GM10266 (cell line): ENCODE data around the gene DDX10.
"Not testable (repeated sequence)": the region's sequence is repeated elsewhere in the genome, so short reads cannot be mapped to it uniquely, and the experiment has no call there.

Source experiments
- DNase-seq: peaks from one replicate; pipeline ENCODE4 v3.0.0; 2012; ENCODE audit errors: extremely low spot score
- TF ChIP-seq, protein P1 (sequence below): IDR thresholded peaks from 2 replicates; pipeline ENCODE4 v1.5.1; 2012; ENCODE audit warnings: mild to moderate bottlenecking, low read depth; ENCODE audit not compliant: control insufficient read depth, insufficient read depth; ENCODE audit errors: missing control alignments

DDX10 gene

DNA sequence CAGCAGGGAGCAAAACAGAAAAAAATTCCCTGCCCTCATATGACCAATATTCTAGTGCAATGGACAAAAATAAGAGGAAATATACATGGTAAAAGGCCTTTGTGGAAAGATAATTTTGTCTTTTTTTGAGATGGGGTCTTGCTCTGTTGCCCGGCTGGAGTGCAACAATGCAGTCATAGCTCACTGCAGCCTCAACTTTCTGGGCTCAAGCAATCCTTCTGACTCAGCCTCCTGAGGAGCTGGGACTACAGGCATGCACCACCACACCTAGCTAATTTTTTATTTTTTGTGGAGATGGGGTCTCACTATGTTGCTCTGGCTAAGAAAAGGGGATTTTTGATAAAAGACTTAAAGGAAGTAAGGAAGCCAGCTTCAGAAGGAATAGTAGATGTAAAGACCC lies 25.7 kb upstream of the DDX10 start:
- TF ChIP-seq, protein P1, sequence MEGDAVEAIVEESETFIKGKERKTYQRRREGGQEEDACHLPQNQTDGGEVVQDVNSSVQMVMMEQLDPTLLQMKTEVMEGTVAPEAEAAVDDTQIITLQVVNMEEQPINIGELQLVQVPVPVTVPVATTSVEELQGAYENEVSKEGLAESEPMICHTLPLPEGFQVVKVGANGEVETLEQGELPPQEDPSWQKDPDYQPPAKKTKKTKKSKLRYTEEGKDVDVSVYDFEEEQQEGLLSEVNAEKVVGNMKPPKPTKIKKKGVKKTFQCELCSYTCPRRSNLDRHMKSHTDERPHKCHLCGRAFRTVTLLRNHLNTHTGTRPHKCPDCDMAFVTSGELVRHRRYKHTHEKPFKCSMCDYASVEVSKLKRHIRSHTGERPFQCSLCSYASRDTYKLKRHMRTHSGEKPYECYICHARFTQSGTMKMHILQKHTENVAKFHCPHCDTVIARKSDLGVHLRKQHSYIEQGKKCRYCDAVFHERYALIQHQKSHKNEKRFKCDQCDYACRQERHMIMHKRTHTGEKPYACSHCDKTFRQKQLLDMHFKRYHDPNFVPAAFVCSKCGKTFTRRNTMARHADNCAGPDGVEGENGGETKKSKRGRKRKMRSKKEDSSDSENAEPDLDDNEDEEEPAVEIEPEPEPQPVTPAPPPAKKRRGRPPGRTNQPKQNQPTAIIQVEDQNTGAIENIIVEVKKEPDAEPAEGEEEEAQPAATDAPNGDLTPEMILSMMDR = no peak
- DNase-seq = no peak

DNA sequence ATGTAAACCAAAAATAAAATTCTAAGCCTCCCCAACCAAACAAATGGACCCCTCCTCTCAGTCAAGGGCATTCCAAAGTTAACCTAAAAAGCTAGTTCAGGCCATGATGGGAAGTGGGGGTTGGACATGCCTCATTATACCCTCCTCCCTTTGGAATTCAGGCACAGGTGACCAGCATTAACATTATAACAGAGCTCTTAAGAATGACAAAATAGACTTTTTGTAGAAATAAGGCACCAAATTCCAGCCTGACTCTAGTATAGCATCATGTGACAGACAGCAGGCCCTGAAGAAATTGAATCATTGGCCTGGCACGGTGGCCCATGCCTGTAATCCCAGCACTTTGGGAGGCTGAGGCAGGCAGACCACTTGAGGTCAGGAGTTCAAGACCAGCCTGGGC lies 23.1 kb upstream of the DDX10 start:
- not testable (repeated sequence) for DNase-seq

DNA sequence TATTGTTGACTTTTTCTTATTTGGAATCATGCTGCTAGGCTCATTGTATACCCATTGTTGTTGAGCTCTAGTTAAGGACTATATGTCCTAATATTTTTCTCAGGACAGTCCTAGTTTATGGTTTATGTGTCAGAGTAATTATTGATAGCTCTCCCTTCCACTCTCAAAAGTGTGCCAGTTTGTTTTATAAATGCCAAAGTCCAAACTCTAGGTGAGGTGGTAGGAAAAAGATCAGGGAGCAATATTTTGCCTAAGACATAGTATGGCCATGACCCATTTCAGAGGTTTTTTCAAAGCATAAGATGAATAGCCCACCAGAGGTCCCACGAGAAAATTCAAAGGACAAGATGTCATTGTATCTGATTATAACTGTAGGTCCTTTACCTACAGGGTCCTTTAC lies 20.9 kb upstream of the DDX10 start:
- TF ChIP-seq, protein P1 = no peak
- DNase-seq = no peak

DNA sequence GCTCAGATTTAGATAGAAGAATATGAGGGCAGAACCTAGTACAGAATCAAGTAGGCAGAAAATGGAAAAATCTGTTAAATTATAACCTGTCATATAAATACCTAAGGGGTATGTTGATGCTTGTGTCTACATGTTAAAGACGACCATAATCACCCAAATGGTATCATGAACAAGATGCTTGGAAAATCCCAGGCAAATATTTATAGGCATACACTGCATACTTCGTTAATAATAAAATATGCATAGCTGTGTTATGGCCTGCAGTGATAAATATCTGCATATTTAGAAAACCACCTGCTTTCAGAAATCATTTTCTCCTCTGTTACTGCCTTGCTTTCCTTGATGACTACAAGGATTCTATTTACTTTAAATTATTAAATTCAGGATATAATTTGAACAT lies 18.9 kb upstream of the DDX10 start:
- TF ChIP-seq, protein P1 = no peak
- no peak for DNase-seq

DNA sequence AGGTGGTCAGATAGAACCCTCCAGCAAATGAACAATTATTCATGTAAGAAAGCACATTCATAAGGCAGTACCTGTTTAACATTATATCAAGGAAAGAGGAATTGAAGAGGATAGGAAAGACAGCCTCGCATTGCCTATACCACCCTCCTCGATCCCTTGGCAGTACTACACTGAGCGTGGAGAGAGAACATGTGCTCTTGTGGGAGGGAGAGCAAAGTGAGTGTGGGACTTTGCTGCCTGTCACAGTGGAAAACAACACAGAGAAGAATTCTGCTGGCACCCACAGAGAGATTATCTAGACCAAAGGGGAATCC lies 17.5 kb upstream of the DDX10 start:
- TF ChIP-seq, protein P1 = no peak
- DNase-seq = no peak

DNA sequence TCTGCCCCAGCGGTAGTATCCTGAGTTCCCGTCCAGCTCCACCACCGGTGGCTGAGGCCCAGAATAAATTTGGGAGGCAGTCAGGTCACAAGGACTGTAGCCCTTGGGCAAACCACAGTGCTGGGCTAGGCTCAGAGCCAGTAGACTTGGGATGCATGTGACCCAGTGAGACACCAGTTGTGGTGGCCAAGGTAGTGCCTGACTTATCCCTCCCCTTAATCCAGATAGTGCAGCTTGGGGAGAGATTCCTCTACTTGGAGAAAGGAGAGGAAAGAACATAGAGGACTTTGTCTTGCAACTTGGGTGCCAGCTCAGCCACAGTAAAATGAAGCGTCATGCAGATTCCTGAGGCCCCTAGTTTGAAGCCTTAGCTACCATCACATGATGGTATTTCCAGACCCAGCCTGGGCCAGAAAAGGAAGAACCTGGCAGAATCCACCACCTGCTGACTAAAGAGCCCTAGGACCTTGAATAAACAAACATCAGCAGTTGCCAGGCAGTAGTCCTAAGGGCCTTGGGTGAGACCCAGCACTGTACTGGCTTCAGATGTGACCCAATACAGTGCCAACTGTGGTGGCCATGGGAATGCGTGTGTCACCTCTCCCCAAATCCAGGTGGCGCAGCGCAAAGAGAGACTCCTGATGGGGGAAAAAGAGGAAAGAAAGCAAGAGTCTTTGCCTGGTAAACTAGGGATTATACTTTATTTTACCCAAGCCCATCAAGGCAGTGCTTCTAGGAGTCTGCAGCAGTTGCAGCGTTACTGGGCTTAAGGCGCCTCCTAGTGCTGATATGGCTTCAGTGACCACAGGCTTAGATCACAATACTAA lies 17.0 kb upstream of the DDX10 start:
- peak; percentile 44 for DNase-seq
- TF ChIP-seq, protein P1 = peak; percentile 87

DNA sequence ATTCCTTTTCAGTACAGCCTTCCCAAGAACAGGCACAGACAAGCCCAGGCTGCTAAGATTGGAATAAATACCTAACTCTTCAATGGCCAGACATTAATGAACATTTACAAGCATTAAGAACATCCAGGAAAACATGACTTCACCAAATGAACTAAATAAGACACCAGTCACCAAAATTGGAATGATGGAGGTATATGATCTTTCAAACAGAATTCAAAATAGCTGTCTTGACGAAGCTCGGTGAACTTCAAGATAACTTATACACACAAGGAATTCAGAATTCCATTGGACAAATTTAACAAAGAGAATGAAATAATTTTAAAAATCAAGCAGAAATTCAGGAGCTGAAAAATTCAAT lies 16.4 kb upstream of the DDX10 start:
- TF ChIP-seq, protein P1 = no peak

DNA sequence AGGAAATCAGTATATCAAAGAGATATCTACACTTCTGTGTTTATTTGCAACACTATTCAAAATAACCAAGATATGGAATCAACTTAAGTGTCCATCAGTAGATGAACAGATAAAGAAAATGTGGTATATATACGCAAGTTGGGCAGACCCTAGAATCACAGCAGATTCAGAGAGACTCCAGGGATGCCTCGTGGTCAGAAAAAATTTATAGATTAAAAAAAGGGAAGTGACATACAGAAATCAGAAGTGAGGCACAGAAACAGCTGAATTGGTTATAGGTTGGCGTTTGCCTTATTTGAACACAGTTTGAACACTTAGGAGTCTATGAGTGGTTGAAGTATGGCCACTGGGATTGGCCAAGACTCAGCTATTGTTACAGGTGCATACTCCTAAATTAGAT lies 10.8 kb upstream of the DDX10 start:
- not testable (repeated sequence) for DNase-seq

More for the DNA sequence above, 16.4 kb upstream of the DDX10 start:
- no peak for DNase-seq
